CD14-positive monocyte (primary cell): ENCODE results near the gene SMG1. TPM values are rescaled to one million over a fixed set of nuclear protein-coding genes. Genes with fewer than 3 reads are reported as not detected.
A peak's percentile ranks its signal among the peaks of the same experiment; 100 is the strongest.

Experiments used
- DNase-seq, 3 donors: peaks; one replicate each; pipeline ENCODE4 v3.0.0-alpha.2; 2011 to 2022
- H2AFZ ChIP-seq: 2 replicates; pipeline ENCODE4 v1.6.0; 2012; ENCODE audit warnings: mild to moderate bottlenecking, low read depth, low read length, inconsistent platforms; ENCODE audit not compliant: insufficient read depth, poor library complexity, severe bottlenecking
- H3K27ac ChIP-seq, 2 donors: 1 replicate in 1 of 2; 2 replicates in 1 of 2; pipeline ENCODE4 v1.5.1; 2012 to 2013; ENCODE audit warnings: low read length in 2 of 2, control low read depth in 1 of 2, inconsistent platforms in 1 of 2, low read depth in 1 of 2, mild to moderate bottlenecking in 1 of 2
- H3K27me3 ChIP-seq, 2 donors: one replicate each; pipeline versions ENCODE4 v1.6.0 to v1.6.1; 2011 to 2013; ENCODE audit warnings: low read length in 2 of 2; ENCODE audit not compliant: control insufficient read depth in 2 of 2, insufficient read depth in 2 of 2
- H3K36me3 ChIP-seq, 2 donors: replicated peaks in 1 of 2; 1 replicate in 1 of 2; 2 replicates in 1 of 2; pipeline versions ENCODE4 v1.5.1 to v1.6.1; 2012 to 2013; ENCODE audit warnings: low read length in 2 of 2, control low read depth in 1 of 2, inconsistent platforms in 1 of 2, mild to moderate bottlenecking in 1 of 2; ENCODE audit not compliant: insufficient read depth in 2 of 2, control insufficient read depth in 1 of 2
- H3K4me1 ChIP-seq, 2 donors: 1 replicate in 1 of 2; 2 replicates in 1 of 2; pipeline versions ENCODE4 v1.5.1 to v1.6.1; 2012 to 2013; ENCODE audit warnings: low read length in 2 of 2, control low read depth in 1 of 2, inconsistent platforms in 1 of 2, mild to moderate bottlenecking in 1 of 2, moderate library complexity in 1 of 2; ENCODE audit not compliant: insufficient read depth in 2 of 2, control insufficient read depth in 1 of 2
- H3K4me2 ChIP-seq: replicated peaks from 2 replicates; pipeline ENCODE3; 2012; ENCODE audit warnings: low read length, moderate library complexity, mild to moderate bottlenecking; ENCODE audit not compliant: poor library complexity, severe bottlenecking; ENCODE audit errors: extremely low read depth
- H3K4me3 ChIP-seq, 3 experiments: fragments of 200-600 bp in 1 of 3; sonication (generic) in 1 of 3; replicated peaks in 1 of 3; 1 replicate in 2 of 3; 2 replicates in 1 of 3; pipeline ENCODE4 v1.5.1; 2011 to 2013; ENCODE audit warnings: low read length in 3 of 3, mild to moderate bottlenecking in 3 of 3, control low read depth in 2 of 3, low read depth in 2 of 3, inconsistent platforms in 1 of 3, moderate library complexity in 1 of 3
- H3K79me2 ChIP-seq: 2 replicates; pipeline ENCODE4 v1.6.0; 2012; ENCODE audit warnings: mild to moderate bottlenecking, control low read depth, inconsistent platforms, low read length, moderate library complexity; ENCODE audit not compliant: insufficient read depth
- H3K9ac ChIP-seq: 2 replicates; pipeline ENCODE4 v1.6.0; 2017; ENCODE audit warnings: low read length, mild to moderate bottlenecking; ENCODE audit not compliant: insufficient read depth, poor library complexity, severe bottlenecking
- H3K9me3 ChIP-seq, 2 donors: replicated peaks in 1 of 2; 1 replicate in 1 of 2; 2 replicates in 1 of 2; pipeline versions ENCODE4 v1.5.1 to v1.6.1; 2012 to 2013; ENCODE audit warnings: low read length in 2 of 2, control low read depth in 1 of 2; ENCODE audit not compliant: control insufficient read depth in 1 of 2, insufficient read depth in 1 of 2
- H4K20me1 ChIP-seq: 2 replicates; pipeline ENCODE4 v1.6.0; 2012; ENCODE audit warnings: mild to moderate bottlenecking, low read length, control low read depth, moderate library complexity; ENCODE audit not compliant: insufficient read depth
- H3K27ac Mint-ChIP-seq, 7 donors: one replicate each; pipeline ENCODE4 v1.8.0; 2020; ENCODE audit warnings: mild to moderate bottlenecking in 7 of 7, mixed read lengths in 7 of 7, moderate library complexity in 6 of 7, inconsistent platforms in 2 of 7
- H3K27me3 Mint-ChIP-seq, 3 donors: one replicate each; pipeline ENCODE4 v1.8.0; 2021 to 2022; ENCODE audit warnings: low read depth in 3 of 3, mild to moderate bottlenecking in 3 of 3, mixed read lengths in 3 of 3, moderate library complexity in 3 of 3, inconsistent platforms in 1 of 3
- H3K36me3 Mint-ChIP-seq, 2 donors: one replicate each; pipeline ENCODE4 v1.8.0; 2020; ENCODE audit warnings: mixed read lengths in 2 of 2, inconsistent platforms in 1 of 2, mild to moderate bottlenecking in 1 of 2
- H3K4me1 Mint-ChIP-seq: one replicate; pipeline ENCODE4 v1.8.0; 2020; ENCODE audit warnings: mild to moderate bottlenecking, mixed read lengths
- H3K4me3 Mint-ChIP-seq, 2 donors: one replicate each; pipeline ENCODE4 v1.8.0; 2020; ENCODE audit warnings: mild to moderate bottlenecking in 2 of 2, mixed read lengths in 2 of 2, moderate library complexity in 1 of 2
- H3K9me3 Mint-ChIP-seq, 7 donors: one replicate each; pipeline ENCODE4 v1.8.0; 2020 to 2022; ENCODE audit warnings: mixed read lengths in 7 of 7, mild to moderate bottlenecking in 6 of 7, moderate library complexity in 6 of 7, inconsistent platforms in 2 of 7
- WGBS: methylation state at CpG from one replicate; pipeline ENCODE4 v1.1.5; 2013; ENCODE audit warnings: missing lambda C conversion rate; ENCODE audit not compliant: insufficient coverage; 5-methylcytosine and 5-hydroxymethylcytosine counted together
- intact Hi-C, 2 donors: fragments of 100-400 bp; cut with micrococcal nuclease; formaldehyde crosslinking; loops; one replicate each; pipeline versions ENCODE4 v1.15.0 to v1.15.1; 2023
- polyA plus RNA-seq, 3 donors: library from polyadenylated mRNA; depleted of rRNA in 1 of 3; unstranded in 2 of 3; stranded (reverse) in 1 of 3; fragments of 300-500 nt in 2 of 3; fragments of >200 nt in 1 of 3; fragmentation: Illumina TruSeq in 2 of 3; gene quantifications; 1 replicate in 2 of 3; 2 replicates in 1 of 3; pipeline ENCODE4 v1.2.3, GENCODE V29; 2012 to 2021
- TF ChIP-seq, protein P1 (sequence below): fragments of 200-600 bp; IDR thresholded peaks from one replicate; pipeline ENCODE4 v1.8.0; 2022; ENCODE audit warnings: antibody characterized with exemption, mild to moderate bottlenecking

The SMG1 gene
- polyA plus RNA-seq, 3 donors = 2.4 to 31.8 (median 7.1) TPM

GRCh38 chr16:18796377-18796776 is 129.8 kb downstream of the SMG1 start:
- H3K27me3 ChIP-seq = no peaks in the 10 kb centered on the region
- intact Hi-C loops = no loop called here
- peaks cover 23% of the 10 kb centered on the region for H4K20me1 ChIP-seq
- Mint-ChIP-seq H3K4me3 (no peak overlapping the region), H3K27me3 (no peaks in the 10 kb centered on the region), H3K4me1 (peaks cover 23% of the 10 kb centered on the region), H3K27ac (peak overlapping the region in 1 of 7 donors; percentile 37), H3K36me3 (peaks cover 46 to 57% of the 10 kb centered on the region in 2 donors), H3K9me3 (peaks cover 0 to 2% (median 0%) of the 10 kb centered on the region in 7 donors)
- DNase-seq = no peak
- no peak overlapping the region for H3K4me3 ChIP-seq
- peaks cover 51 to 73% of the 10 kb centered on the region in 2 donors for H3K36me3 ChIP-seq
- no peak overlapping the region for H3K4me2 ChIP-seq
- TF ChIP-seq, protein P1, sequence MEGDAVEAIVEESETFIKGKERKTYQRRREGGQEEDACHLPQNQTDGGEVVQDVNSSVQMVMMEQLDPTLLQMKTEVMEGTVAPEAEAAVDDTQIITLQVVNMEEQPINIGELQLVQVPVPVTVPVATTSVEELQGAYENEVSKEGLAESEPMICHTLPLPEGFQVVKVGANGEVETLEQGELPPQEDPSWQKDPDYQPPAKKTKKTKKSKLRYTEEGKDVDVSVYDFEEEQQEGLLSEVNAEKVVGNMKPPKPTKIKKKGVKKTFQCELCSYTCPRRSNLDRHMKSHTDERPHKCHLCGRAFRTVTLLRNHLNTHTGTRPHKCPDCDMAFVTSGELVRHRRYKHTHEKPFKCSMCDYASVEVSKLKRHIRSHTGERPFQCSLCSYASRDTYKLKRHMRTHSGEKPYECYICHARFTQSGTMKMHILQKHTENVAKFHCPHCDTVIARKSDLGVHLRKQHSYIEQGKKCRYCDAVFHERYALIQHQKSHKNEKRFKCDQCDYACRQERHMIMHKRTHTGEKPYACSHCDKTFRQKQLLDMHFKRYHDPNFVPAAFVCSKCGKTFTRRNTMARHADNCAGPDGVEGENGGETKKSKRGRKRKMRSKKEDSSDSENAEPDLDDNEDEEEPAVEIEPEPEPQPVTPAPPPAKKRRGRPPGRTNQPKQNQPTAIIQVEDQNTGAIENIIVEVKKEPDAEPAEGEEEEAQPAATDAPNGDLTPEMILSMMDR = no peak
- H2AFZ ChIP-seq = no peak overlapping the region
- H3K4me1 ChIP-seq = peaks cover 17 to 26% of the 10 kb centered on the region in 2 donors
- peaks cover 83% of the 10 kb centered on the region for H3K79me2 ChIP-seq
- no peaks in the 10 kb centered on the region for H3K9me3 ChIP-seq
- WGBS = no CpG with 5 or more reads among the region's 1 CpG
- H3K9ac ChIP-seq = no peak overlapping the region
- no peak overlapping the region for H3K27ac ChIP-seq

DNA sequence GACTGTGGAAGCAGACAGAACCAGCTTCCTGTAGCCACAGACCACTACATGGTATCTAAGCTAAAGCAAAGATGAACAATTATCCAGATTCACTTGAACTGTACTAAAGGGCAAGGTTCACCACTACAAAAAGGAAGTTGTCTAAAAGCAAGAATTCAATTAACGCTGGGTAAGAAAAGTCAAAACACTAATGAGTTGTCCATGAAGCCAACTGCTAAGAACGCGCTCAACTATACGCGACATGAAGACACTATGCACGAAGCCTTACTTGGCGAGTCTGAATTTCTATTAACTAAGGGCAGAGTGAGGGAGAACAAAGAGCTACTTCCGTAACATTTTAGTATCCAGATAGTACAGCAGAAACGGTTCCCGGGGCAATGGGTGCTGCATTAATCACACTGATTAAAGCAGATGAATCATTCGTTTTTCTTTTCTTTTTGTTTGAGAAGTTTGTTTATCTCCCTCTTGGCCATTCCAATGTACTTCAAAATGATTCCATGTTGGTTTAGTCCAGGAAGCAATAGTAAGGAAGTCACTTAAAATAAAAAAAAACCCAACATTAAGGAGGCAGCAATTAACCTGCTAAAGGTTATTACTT is 133.3 kb downstream of the SMG1 start:
- Mint-ChIP-seq H3K36me3 (peaks cover 56 to 75% of the 10 kb centered on the region in 2 donors), H3K9me3 (peaks cover 0 to 8% (median 0%) of the 10 kb centered on the region in 7 donors), H3K4me1 (peaks cover 19% of the 10 kb centered on the region), H3K27ac (peak overlapping the region in 2 of 7 donors; percentile 6 to 13), H3K27me3 (no peaks in the 10 kb centered on the region), H3K4me3 (no peak overlapping the region)
- no peak for DNase-seq
- Histone ChIP-seq H3K79me2 (peaks cover 83% of the 10 kb centered on the region), H3K4me1 (peaks cover 15 to 21% of the 10 kb centered on the region in 2 donors), H3K9me3 (no peaks in the 10 kb centered on the region), H3K9ac (no peak overlapping the region), H2AFZ (no peak overlapping the region), H3K4me2 (no peak overlapping the region), H3K4me3 (no peak overlapping the region), H4K20me1 (peaks cover 17% of the 10 kb centered on the region), H3K27ac (peak overlapping the region in 1 of 2 donors; percentile 22), H3K27me3 (no peaks in the 10 kb centered on the region), H3K36me3 (peaks cover 54 to 78% of the 10 kb centered on the region in 2 donors)
- WGBS = 100% methylated on average over 4 of the region's 11 CpGs
- intact Hi-C loops = no loop called here
- TF ChIP-seq, protein P1 = no peak
